IPS DF 4.7 (cell line): ENCODE data around the gene PRKAR1A.

Experiments
- DNase-seq: peaks from one replicate; pipeline ENCODE4 v3.0.0-alpha.2; 2013; ENCODE audit warnings: low spot score; ENCODE audit errors: extremely low read depth

The PRKAR1A gene

GRCh38 chr17:68599552-68600066 is 87.4 kb downstream of the PRKAR1A start:
- DNase-seq = no peak

GRCh38 chr17:68600067-68600930 is 88.1 kb downstream of the PRKAR1A start:
- no peak for DNase-seq
